Lower leg skin (tissue), 4 donors: ENCODE measurements around the gene SSX2IP. TPM values are rescaled to one million over a fixed set of nuclear protein-coding genes. Genes with fewer than 3 reads are reported as not detected.

Experiments
- DNase-seq, 2 donors: peaks; one replicate each; pipeline ENCODE4 v3.0.0-alpha.2; 2019; ENCODE audit warnings: low spot score in 2 of 2
- H3K4me3 ChIP-seq: fragments of 200-600 bp; sonication (generic); 2 replicates; pipeline ENCODE4 v1.5.1; 2017; ENCODE audit warnings: mild to moderate bottlenecking, low read depth; ENCODE audit not compliant: poor library complexity, severe bottlenecking
- CTCF ChIP-seq, 3 donors: fragments of 450-650 bp; IDR thresholded peaks; one replicate each; pipeline ENCODE4 v1.5.1; 2016; ENCODE audit warnings: antibody characterized with exemption in 3 of 3, mild to moderate bottlenecking in 3 of 3, moderate library complexity in 2 of 3
- POLR2A ChIP-seq, 2 donors: fragments of 450-650 bp; IDR thresholded peaks; one replicate each; pipeline ENCODE4 v1.6.1; 2016 to 2017; ENCODE audit warnings: antibody characterized with exemption in 2 of 2, mild to moderate bottlenecking in 1 of 2, moderate library complexity in 1 of 2
- WGBS, 2 donors: methylation state at CpG; one replicate each; pipeline ENCODE4 v1.1.5; 2018; 5-methylcytosine and 5-hydroxymethylcytosine counted together
- intact Hi-C: fragments of 100-400 bp; cut with DNase I; formaldehyde crosslinking; loops from one replicate; pipeline ENCODE4 v1.15.0; 2023; ENCODE audit warnings: low total_unique reads
- total RNA-seq, 4 donors: library from RNA; depleted of rRNA; stranded (reverse); fragments of >200 nt; gene quantifications; one replicate each; pipeline ENCODE4 v1.1.0, GENCODE V29; 2016

The SSX2IP gene
- total RNA-seq, 4 donors from 2014 or later, result 6.7 to 9.3 (median 8.8) TPM

GRCh38 chr1:84703431-84703830 lies 13.2 kb upstream of the SSX2IP start:
- no peak overlapping the region for H3K4me3 ChIP-seq
- DNase-seq, result no peak
- TF ChIP-seq CTCF (IDR thresholded peaks at IDR 0.05) (no peak), POLR2A (IDR thresholded peaks at IDR 0.05) (no peak)
- intact Hi-C loops, result no loop called here
- WGBS, 2 donors, result 42% methylated on average over 2 of the region's 2 CpGs

GRCh38 chr1:84702143-84702542 lies 11.9 kb upstream of the SSX2IP start:
- 73 to 83% methylated on average over 1 of the region's 1 CpG for WGBS, 2 donors
- no peak overlapping the region for H3K4me3 ChIP-seq
- no peak for TF ChIP-seq POLR2A (IDR thresholded peaks at IDR 0.05)
- TF ChIP-seq CTCF (IDR thresholded peaks at IDR 0.05), result no peak
- intact Hi-C loops, result no loop called here
- no peak for DNase-seq

DNA sequence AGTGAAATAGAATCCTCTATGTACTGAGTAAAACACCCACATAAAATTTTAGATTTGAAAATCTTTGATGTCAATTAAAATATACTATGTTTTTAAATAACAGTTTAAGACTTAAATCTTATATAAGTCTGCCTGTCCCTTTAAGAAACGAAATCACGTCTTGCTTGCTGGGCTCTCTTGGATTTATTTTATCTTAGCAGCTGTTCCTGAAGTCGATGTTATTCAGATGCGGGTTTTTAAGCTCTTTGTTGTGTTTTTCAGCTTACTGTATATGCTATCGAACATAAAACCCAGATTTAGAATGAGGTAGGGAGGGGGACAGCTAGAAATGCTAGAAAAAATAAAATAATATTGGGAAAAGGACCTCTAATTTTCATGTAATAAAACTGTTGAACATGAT lies 11.1 kb upstream of the SSX2IP start:
- no peak overlapping the region for H3K4me3 ChIP-seq
- intact Hi-C loops, result no loop called here
- DNase-seq, result no peak
- 19 to 20% methylated on average over 5 of the region's 5 CpGs for WGBS, 2 donors
- no peak for TF ChIP-seq POLR2A (IDR thresholded peaks at IDR 0.05)
- no peak for TF ChIP-seq CTCF (IDR thresholded peaks at IDR 0.05)

DNA sequence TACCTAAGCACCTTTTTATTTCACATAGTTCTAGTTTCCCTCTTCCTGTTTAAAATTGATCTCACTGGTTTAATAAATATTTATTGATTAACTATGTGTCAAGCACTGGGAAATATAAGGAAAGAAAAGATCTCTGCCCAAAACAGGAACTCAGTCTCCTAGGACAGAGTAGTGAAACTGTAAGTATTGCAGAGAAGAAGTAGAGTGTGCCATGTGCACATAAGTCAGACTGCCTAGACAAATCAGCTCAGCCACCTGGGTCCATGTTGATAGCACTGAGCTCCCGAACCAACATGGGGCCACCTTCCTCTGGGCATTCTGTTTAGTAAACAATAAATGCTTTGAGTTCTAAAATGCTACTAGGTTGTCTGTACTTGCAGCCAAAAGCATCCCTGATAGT lies 9.8 kb upstream of the SSX2IP start:
- TF ChIP-seq CTCF (IDR thresholded peaks at IDR 0.05), result no peak
- TF ChIP-seq POLR2A (IDR thresholded peaks at IDR 0.05), result no peak
- intact Hi-C loops, result no loop called here
- H3K4me3 ChIP-seq, result no peak overlapping the region
- WGBS, 2 donors, result 69 to 78% methylated on average over 1 of the region's 1 CpG
- no peak for DNase-seq

- TF ChIP-seq POLR2A (IDR thresholded peaks at IDR 0.05), result no peak
- TF ChIP-seq CTCF (IDR thresholded peaks at IDR 0.05), result no peak
- DNase-seq, result no peak
- 8 to 10% methylated on average over 2 of the region's 2 CpGs for WGBS, 2 donors
- intact Hi-C loops, result no loop called here
- H3K4me3 ChIP-seq, result no peak overlapping the region
Observed at GRCh38 chr1:84698151-84699110, 8.2 kb upstream of the SSX2IP start.
